ENCODE data around the gene PRKG1. TPM values are rescaled to one million over a fixed set of nuclear protein-coding genes. Genes with fewer than 3 reads are reported as not detected.
A peak's percentile ranks its signal among the peaks of the same experiment; 100 is the strongest.
"Not testable (repeated sequence)": the region's sequence is repeated elsewhere in the genome, so short reads cannot be mapped to it uniquely, and the experiment has no call there.

The PRKG1 gene
- total and polyA plus RNA-seq, 7 donors: 4.5 to 49.0 (median 31.7) TPM

GRCh38 chr10:51272555-51272954, 198.3 kb downstream of the PRKG1 start:
- H3K4me3 ChIP-seq: no peak overlapping the region
- DNase-seq (no peak), ATAC-seq (no peak)
- no peak overlapping the region for H3K27ac ChIP-seq
- WGBS, 3 donors: 35 to 43% (median 42%) methylated on average over 1 of the region's 1 CpG
- intact Hi-C loops (cut with DNase I): no loop called here
- H3K4me1 ChIP-seq: no peaks in the 10 kb centered on the region
- no peaks in the 10 kb centered on the region for H3K9me3 ChIP-seq
- TF ChIP-seq, protein P1, sequence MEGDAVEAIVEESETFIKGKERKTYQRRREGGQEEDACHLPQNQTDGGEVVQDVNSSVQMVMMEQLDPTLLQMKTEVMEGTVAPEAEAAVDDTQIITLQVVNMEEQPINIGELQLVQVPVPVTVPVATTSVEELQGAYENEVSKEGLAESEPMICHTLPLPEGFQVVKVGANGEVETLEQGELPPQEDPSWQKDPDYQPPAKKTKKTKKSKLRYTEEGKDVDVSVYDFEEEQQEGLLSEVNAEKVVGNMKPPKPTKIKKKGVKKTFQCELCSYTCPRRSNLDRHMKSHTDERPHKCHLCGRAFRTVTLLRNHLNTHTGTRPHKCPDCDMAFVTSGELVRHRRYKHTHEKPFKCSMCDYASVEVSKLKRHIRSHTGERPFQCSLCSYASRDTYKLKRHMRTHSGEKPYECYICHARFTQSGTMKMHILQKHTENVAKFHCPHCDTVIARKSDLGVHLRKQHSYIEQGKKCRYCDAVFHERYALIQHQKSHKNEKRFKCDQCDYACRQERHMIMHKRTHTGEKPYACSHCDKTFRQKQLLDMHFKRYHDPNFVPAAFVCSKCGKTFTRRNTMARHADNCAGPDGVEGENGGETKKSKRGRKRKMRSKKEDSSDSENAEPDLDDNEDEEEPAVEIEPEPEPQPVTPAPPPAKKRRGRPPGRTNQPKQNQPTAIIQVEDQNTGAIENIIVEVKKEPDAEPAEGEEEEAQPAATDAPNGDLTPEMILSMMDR (IDR thresholded peaks at IDR 0.05): no peak
- H3K36me3 ChIP-seq (ENCODE audit: insufficient read depth in 1 of 2, low read depth in 1 of 2): no peaks in the 10 kb centered on the region
- H3K27me3 ChIP-seq (ENCODE audit: insufficient read depth in 3 of 3, low read length in 2 of 3): no peaks in the 10 kb centered on the region

- intact Hi-C loops (cut with DNase I): no loop called here
- H3K4me1 ChIP-seq: no peaks in the 10 kb centered on the region
- DNase-seq (no peak), ATAC-seq (no peak)
- no peaks in the 10 kb centered on the region for H3K27me3 ChIP-seq (ENCODE audit: insufficient read depth in 3 of 3, low read length in 2 of 3)
- H3K9me3 ChIP-seq: no peaks in the 10 kb centered on the region
- no peak overlapping the region for H3K27ac ChIP-seq
- TF ChIP-seq, protein P1 (IDR thresholded peaks at IDR 0.05): no peak
- H3K4me3 ChIP-seq: no peak overlapping the region
- no peaks in the 10 kb centered on the region for H3K36me3 ChIP-seq (ENCODE audit: insufficient read depth in 1 of 2, low read depth in 1 of 2)
- 84 to 92% (median 85%) methylated on average over 5 of the region's 5 CpGs for WGBS, 3 donors
Measured at GRCh38 chr10:51273574-51273973, 199.3 kb downstream of the PRKG1 start.

- H3K27me3 ChIP-seq (ENCODE audit: insufficient read depth in 3 of 3, low read length in 2 of 3); DNase-seq; intact Hi-C loops (cut with DNase I); H3K4me1 ChIP-seq; H3K27ac ChIP-seq; H3K36me3 ChIP-seq (ENCODE audit: insufficient read depth in 1 of 2, low read depth in 1 of 2); H3K4me3 ChIP-seq; H3K9me3 ChIP-seq; ATAC-seq: not testable (repeated sequence)
- WGBS, 3 donors: 82 to 98% (median 98%) methylated on average over 6 of the region's 6 CpGs
Measured at GRCh38 chr10:51276097-51276496, 201.8 kb downstream of the PRKG1 start.

- H3K4me3 ChIP-seq; H3K27ac ChIP-seq; H3K4me1 ChIP-seq; DNase-seq; H3K9me3 ChIP-seq; H3K27me3 ChIP-seq (ENCODE audit: insufficient read depth in 3 of 3, low read length in 2 of 3); ATAC-seq; H3K36me3 ChIP-seq (ENCODE audit: insufficient read depth in 1 of 2, low read depth in 1 of 2); intact Hi-C loops (cut with DNase I): not testable (repeated sequence)
- 89 to 95% (median 93%) methylated on average over 5 of the region's 5 CpGs for WGBS, 3 donors
Measured at GRCh38 chr10:51281387-51281786, 207.1 kb downstream of the PRKG1 start.

DNA sequence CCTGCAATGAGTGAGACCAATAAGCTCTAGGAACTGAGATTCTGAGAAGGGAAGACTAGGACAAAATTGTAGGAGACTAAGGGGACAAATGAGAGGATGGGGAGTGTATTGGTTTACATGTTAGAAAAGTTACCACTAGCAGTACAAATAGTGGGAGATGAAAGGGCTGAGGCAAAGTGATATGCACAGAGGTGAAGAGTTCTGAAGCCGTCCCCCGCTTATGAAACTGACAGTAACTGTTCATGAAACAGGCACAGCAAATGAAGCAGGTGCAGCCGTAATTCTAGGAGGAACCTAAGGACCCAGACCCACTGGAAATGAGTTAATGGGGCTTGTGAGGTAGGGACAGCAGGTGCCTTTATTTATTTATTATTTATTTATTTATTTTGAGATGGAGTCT, 211.3 kb downstream of the PRKG1 start:
- peak in 1 of 4 donors; percentile 35 for ATAC-seq
- no peaks in the 10 kb centered on the region for H3K27me3 ChIP-seq (ENCODE audit: insufficient read depth in 3 of 3, low read length in 2 of 3)
- no peak for DNase-seq
- intact Hi-C loops (cut with DNase I): loop anchor here in 1 of 2 donors (5.0 kb wide), 1 partner anchor 33 kb away; no protein-coding TSS in a partner anchor
- peaks cover 3% of the 10 kb centered on the region for H3K4me1 ChIP-seq
- H3K9me3 ChIP-seq: no peaks in the 10 kb centered on the region
- 95 to 98% (median 95%) methylated on average over 3 of the region's 3 CpGs for WGBS, 3 donors
- H3K4me3 ChIP-seq: no peak overlapping the region
- TF ChIP-seq, protein P1 (IDR thresholded peaks at IDR 0.05): no peak
- no peak overlapping the region for H3K27ac ChIP-seq
- H3K36me3 ChIP-seq (ENCODE audit: insufficient read depth in 1 of 2, low read depth in 1 of 2): no peaks in the 10 kb centered on the region

DNA sequence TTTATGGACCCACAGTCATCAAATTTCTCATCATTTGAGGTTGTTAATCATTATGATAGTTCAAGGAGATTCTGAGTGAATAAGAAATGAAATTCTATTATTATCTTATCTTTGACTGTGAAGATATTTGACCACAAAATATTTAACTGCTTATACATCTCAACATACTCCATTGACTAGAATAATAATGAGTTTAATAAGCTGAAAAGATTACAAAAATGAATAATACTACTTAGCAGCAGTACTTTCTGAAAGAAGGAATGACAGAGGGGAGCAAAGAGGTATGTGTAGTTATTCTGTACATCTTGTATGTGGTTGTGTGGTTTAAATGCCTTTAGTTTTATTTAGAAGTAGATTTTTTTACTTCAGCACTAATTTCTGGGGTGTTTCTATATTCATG, 214.2 kb downstream of the PRKG1 start:
- no peaks in the 10 kb centered on the region for H3K36me3 ChIP-seq (ENCODE audit: insufficient read depth in 1 of 2, low read depth in 1 of 2)
- intact Hi-C loops (cut with DNase I): loop anchor here in 1 of 2 donors (5.0 kb wide), 1 partner anchor 36 kb away; no protein-coding TSS in a partner anchor
- H3K4me1 ChIP-seq: peaks cover 21% of the 10 kb centered on the region
- no peak overlapping the region for H3K27ac ChIP-seq
- DNase-seq (no peak), ATAC-seq (no peak)
- H3K27me3 ChIP-seq (ENCODE audit: insufficient read depth in 3 of 3, low read length in 2 of 3): no peaks in the 10 kb centered on the region
- no peak overlapping the region for H3K4me3 ChIP-seq
- TF ChIP-seq, protein P1 (IDR thresholded peaks at IDR 0.05): no peak
- H3K9me3 ChIP-seq: no peaks in the 10 kb centered on the region
